IPS-15b (cell line): ENCODE data around the gene LCTL.

Experiments
- H3K27me3 ChIP-seq: one replicate; pipeline ENCODE4 v1.6.1; 2013; ENCODE audit warnings: low read length; ENCODE audit not compliant: control insufficient read depth, insufficient read depth
- H3K36me3 ChIP-seq: one replicate; pipeline ENCODE4 v1.6.1; 2013; ENCODE audit warnings: low read length; ENCODE audit not compliant: control insufficient read depth, insufficient read depth
- H3K4me1 ChIP-seq: one replicate; pipeline ENCODE4 v1.6.1; 2013; ENCODE audit warnings: mild to moderate bottlenecking, low read length; ENCODE audit not compliant: control insufficient read depth, insufficient read depth
- H3K4me3 ChIP-seq: one replicate; pipeline ENCODE4 v1.5.1; 2013; ENCODE audit warnings: low read depth, low read length
- H3K9ac ChIP-seq: one replicate; pipeline ENCODE4 v1.6.1; 2013; ENCODE audit warnings: low read depth, mild to moderate bottlenecking, low read length
- H3K9me3 ChIP-seq: one replicate; pipeline ENCODE4 v1.6.1; 2013; ENCODE audit warnings: mild to moderate bottlenecking, low read length; ENCODE audit not compliant: control insufficient read depth, insufficient read depth

Gene LCTL

GRCh38 chr15:66572146-66572545 is 6.3 kb upstream of the LCTL start:
- H3K9ac ChIP-seq: no peak overlapping the region
- no peaks in the 10 kb centered on the region for H3K27me3 ChIP-seq
- H3K9me3 ChIP-seq: no peaks in the 10 kb centered on the region
- H3K4me3 ChIP-seq: no peak overlapping the region
- no peaks in the 10 kb centered on the region for H3K36me3 ChIP-seq
- no peaks in the 10 kb centered on the region for H3K4me1 ChIP-seq

- H3K9me3 ChIP-seq: no peaks in the 10 kb centered on the region
- H3K9ac ChIP-seq: no peak overlapping the region
- H3K4me3 ChIP-seq: no peak overlapping the region
- no peaks in the 10 kb centered on the region for H3K27me3 ChIP-seq
- peaks cover 5% of the 10 kb centered on the region for H3K4me1 ChIP-seq
- H3K36me3 ChIP-seq: no peaks in the 10 kb centered on the region
Measured at GRCh38 chr15:66570842-66571478, 5.2 kb upstream of the LCTL start.

GRCh38 chr15:66570327-66570726 is 4.5 kb upstream of the LCTL start:
- no peaks in the 10 kb centered on the region for H3K27me3 ChIP-seq
- peaks cover 7% of the 10 kb centered on the region for H3K4me1 ChIP-seq
- H3K36me3 ChIP-seq: no peaks in the 10 kb centered on the region
- H3K9me3 ChIP-seq: no peaks in the 10 kb centered on the region
- H3K9ac ChIP-seq: no peak overlapping the region
- no peak overlapping the region for H3K4me3 ChIP-seq

- H3K27me3 ChIP-seq: no peaks in the 10 kb centered on the region
- no peaks in the 10 kb centered on the region for H3K9me3 ChIP-seq
- H3K36me3 ChIP-seq: no peaks in the 10 kb centered on the region
- no peak overlapping the region for H3K4me3 ChIP-seq
- no peak overlapping the region for H3K9ac ChIP-seq
- peaks cover 8% of the 10 kb centered on the region for H3K4me1 ChIP-seq
Measured at GRCh38 chr15:66569461-66570137, 3.8 kb upstream of the LCTL start.

GRCh38 chr15:66567897-66568296 is 2.1 kb upstream of the LCTL start:
- Histone ChIP-seq H3K9ac (no peak overlapping the region), H3K27me3 (no peaks in the 10 kb centered on the region), H3K36me3 (peaks cover 2% of the 10 kb centered on the region), H3K4me3 (no peak overlapping the region), H3K4me1 (peaks cover 11% of the 10 kb centered on the region), H3K9me3 (no peaks in the 10 kb centered on the region)

- Histone ChIP-seq H3K9ac (no peak overlapping the region), H3K9me3 (no peaks in the 10 kb centered on the region), H3K36me3 (peaks cover 2% of the 10 kb centered on the region), H3K27me3 (no peaks in the 10 kb centered on the region), H3K4me1 (peaks cover 11% of the 10 kb centered on the region), H3K4me3 (no peak overlapping the region)
Measured at GRCh38 chr15:66566963-66567531, 1.2 kb upstream of the LCTL start.

- no peaks in the 10 kb centered on the region for H3K9me3 ChIP-seq
- peak overlapping the region; percentile 43 for H3K4me3 ChIP-seq
- no peak overlapping the region for H3K9ac ChIP-seq
- peaks cover 2% of the 10 kb centered on the region for H3K36me3 ChIP-seq
- peaks cover 11% of the 10 kb centered on the region for H3K4me1 ChIP-seq
- H3K27me3 ChIP-seq: no peaks in the 10 kb centered on the region
Measured at GRCh38 chr15:66565141-66565641, 607 bp downstream of the LCTL start.

- Histone ChIP-seq H3K36me3 (peaks cover 2% of the 10 kb centered on the region), H3K9ac (no peak overlapping the region), H3K9me3 (no peaks in the 10 kb centered on the region), H3K4me1 (peaks cover 11% of the 10 kb centered on the region), H3K27me3 (no peaks in the 10 kb centered on the region), H3K4me3 (no peak overlapping the region)
Measured at GRCh38 chr15:66564136-66565041, 1.4 kb downstream of the LCTL start.

- H3K36me3 ChIP-seq: peaks cover 2% of the 10 kb centered on the region
- no peaks in the 10 kb centered on the region for H3K27me3 ChIP-seq
- peaks cover 11% of the 10 kb centered on the region for H3K4me1 ChIP-seq
- no peak overlapping the region for H3K4me3 ChIP-seq
- H3K9ac ChIP-seq: no peak overlapping the region
- H3K9me3 ChIP-seq: no peaks in the 10 kb centered on the region
Measured at GRCh38 chr15:66563566-66564110, 2.2 kb downstream of the LCTL start.

- Histone ChIP-seq H3K4me1 (peaks cover 11% of the 10 kb centered on the region), H3K27me3 (no peaks in the 10 kb centered on the region), H3K9ac (no peak overlapping the region), H3K4me3 (no peak overlapping the region), H3K9me3 (no peaks in the 10 kb centered on the region), H3K36me3 (peaks cover 2% of the 10 kb centered on the region)
Measured at GRCh38 chr15:66563126-66563525, 2.7 kb downstream of the LCTL start.

- no peaks in the 10 kb centered on the region for H3K27me3 ChIP-seq
- peaks cover 5% of the 10 kb centered on the region for H3K4me1 ChIP-seq
- no peak overlapping the region for H3K4me3 ChIP-seq
- H3K9ac ChIP-seq: no peak overlapping the region
- peaks cover 2% of the 10 kb centered on the region for H3K36me3 ChIP-seq
- no peaks in the 10 kb centered on the region for H3K9me3 ChIP-seq
Measured at GRCh38 chr15:66560856-66561525, 4.8 kb downstream of the LCTL start.
